ENCODE data around the gene SEZ6L.

SEZ6L gene

DNA sequence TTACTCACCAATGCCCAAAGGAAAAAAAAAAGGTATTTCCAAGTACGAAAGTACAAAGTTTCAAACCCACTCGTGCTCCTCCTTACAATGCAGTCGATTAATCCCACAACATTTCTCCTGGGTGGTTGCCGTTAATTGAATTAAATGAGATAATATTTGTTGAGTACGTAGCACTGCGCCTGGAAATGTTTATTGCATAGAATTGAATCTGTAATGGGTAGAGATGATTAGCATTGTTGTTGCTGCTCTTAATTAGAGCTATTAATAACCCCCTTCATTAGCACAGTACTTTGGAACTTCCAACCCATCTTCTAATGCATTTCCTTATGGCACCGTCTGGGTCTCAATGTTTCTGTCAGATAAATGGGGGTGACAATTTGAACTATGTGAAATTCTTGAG, 77.3 kb downstream of the SEZ6L start:
- no peak for FAIRE-seq

GRCh38 chr22:26251869-26252268, 82.6 kb downstream of the SEZ6L start:
- FAIRE-seq: no peak

- FAIRE-seq: no peak
Observed at GRCh38 chr22:26259510-26259909, 90.2 kb downstream of the SEZ6L start.

- no peak for FAIRE-seq
Observed at GRCh38 chr22:26264162-26264561, 94.9 kb downstream of the SEZ6L start.

DNA sequence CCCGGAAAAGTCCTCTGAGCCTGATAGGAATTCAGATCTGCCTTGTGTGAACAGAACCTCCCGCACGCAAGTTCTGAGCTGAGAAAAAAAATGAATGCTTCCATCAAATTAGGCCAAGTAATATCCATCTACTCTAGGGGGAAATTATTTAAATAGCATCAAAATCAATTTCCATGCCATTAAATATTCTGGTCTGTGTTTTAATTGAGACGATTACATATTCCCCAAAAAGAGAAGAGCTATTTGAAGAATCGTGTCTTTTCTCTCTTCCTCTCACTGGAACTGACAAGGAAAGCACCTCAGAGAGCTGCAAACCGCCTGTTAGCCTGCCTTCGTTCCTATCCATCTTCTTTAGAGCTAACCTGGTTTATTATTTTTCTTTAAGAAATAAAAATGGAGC, 96.0 kb downstream of the SEZ6L start:
- FAIRE-seq: no peak

DNA sequence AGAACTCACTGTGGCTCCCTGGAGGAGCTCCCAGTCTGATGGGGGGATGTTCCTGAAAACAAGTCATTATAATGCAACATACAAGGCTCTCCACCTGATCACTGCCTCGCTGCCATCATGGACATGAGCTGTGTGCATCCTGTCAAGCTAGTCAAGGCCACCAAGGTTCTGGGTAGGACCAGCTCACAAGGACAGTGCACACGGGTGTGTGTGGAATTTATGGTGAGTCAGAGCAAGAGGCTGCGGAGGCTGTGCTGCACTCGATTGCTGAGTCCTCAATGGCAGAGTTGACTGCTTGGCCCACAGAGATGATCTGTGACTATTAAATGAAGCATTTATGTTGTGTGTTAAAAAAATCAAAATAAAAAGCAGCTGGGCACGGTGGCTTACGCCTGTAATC, 96.6 kb downstream of the SEZ6L start:
- FAIRE-seq: no peak

DNA sequence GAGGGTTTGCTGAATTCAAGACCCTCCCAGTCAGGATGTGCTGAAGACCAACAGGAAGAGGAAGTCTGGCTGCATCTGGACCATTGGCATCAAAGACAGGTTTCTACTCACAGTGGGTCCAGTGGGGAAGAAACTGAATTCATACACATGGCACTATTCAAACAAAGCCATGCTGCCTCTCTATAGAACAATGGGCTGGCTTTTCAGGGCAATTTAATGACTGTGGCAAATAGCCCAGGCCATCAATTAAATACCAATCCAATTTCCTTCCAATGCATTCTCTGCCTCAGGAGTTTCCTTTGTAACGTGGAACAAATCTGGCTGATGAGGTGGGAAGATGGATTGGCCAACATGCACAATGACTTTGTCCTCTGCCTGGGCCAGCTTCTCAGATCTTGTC, 98.6 kb downstream of the SEZ6L start:
- FAIRE-seq: no peak

DNA sequence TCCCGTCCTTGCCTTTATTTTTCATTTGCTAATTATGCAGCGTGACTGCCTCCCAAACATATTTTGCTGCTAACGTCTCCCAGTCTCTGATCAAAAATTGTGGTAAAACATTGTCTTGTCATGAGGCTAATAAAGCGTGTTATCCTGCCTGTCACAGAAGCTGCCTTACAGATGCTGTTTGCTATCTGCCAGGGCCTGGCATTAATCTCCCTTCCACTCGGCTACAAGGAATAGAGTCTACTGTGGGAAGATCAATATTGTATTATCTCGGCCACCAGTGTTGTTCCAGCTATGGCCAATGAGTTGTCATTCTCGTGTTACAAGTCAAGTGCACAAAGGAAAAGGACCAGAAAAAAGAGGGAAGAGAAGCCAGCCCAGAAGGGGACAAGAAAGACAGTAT, 100.3 kb downstream of the SEZ6L start:
- no peak for FAIRE-seq

- FAIRE-seq: no peak
Observed at GRCh38 chr22:26271427-26271826, 102.2 kb downstream of the SEZ6L start.

GRCh38 chr22:26273011-26273675, 103.9 kb downstream of the SEZ6L start:
- no peak for FAIRE-seq

DNA sequence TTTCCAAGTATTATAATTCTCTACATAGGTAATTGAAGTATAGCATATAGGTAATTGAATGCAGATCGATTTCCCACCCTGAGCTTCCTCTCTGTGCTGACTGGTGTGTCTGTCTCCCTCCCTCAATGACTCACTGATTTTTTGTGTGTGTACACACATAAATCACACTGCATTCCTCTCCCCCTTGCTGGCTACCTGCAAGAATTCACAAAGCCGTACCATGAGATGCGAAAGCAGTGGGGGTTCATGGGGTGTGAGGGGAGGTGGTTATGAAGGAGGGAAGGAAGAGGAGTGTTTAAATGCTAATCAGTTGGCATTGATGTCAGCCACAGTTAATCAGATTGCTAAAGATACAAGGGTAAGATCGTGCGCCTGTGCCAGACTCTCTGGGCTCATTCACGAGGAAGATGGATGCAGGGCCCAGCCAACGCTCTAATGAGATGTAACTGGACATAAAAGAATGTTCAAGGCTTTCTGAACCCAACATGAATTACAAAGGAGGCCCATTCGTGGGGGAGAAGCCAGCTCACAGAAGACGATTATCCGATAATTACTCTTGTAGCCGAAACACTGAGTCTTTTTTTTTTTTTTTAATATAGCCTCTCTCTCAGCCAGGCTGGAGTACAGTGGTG, 107.4 kb downstream of the SEZ6L start:
- no peak for FAIRE-seq

GRCh38 chr22:26281941-26282340, 112.7 kb downstream of the SEZ6L start:
- no peak for FAIRE-seq

DNA sequence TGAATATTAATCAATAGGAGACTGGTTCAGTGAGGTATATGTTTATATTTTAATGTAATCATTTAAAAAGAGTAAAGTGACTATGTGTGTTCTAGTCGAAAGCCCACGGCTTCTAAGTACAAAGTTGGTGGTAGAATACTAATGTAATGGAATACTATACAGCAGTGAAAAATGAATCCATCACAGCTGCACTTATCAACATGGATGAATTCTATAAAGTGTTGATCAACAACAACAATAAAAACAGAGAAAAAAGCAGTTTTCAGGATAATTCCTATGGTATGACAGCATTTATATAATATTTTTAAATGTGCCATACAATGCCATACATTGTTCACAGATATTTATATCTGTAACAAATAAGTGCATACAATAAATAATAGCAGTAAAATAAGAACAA, 114.1 kb downstream of the SEZ6L start:
- FAIRE-seq: no peak

DNA sequence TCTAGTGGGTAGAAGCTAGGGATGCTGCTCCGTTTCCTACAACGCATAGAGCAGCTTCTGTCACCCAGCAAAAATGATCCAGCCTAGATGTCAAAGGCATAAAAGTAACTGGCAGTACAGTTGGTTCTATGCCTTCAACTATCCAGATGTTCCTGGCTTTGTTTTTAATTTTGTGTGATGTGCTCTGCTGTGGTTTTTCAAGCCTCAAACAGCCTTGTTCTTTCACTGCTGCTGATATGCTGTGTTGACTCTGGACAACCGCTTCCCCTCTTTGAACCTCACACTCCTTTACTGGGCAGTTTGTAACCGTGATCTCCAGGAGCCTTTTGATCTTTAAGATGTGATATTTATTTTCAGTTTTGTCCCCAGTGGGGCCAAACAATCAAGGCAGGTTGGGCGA, 116.4 kb downstream of the SEZ6L start:
- FAIRE-seq: no peak

DNA sequence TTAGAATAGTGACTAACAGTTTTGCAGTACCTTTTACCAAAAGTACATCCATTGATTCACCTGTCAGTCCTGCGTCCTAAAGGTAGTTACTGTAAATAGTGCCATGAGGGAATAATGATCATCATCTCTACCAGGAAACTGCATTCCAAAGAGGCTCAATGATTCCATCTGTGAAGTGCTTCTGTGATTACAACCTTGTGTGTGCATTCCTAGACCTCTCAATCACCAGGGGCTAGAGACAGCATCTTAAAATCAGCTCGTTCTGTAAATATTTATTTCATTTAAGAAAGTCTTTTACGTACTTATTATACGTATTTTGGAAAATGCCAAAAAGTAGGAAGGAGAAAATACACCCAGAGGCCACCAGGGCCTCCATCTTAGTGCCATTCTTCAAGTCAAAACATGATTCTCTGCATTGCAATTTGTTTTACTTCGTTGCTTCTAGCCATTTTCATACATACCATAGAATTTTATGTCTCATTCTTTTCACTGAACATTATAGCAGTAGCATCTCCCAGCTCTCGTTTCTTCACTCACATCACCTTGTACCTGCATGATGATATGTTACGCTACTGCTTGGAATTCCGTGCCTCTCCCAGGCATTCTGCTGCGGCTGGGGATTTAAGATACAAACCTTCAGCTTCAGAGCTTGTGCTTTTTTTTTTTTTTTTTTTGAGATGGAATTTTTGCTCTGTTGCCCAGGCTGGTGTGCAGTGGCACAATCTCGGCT, 117.0 kb downstream of the SEZ6L start:
- FAIRE-seq: no peak

DNA sequence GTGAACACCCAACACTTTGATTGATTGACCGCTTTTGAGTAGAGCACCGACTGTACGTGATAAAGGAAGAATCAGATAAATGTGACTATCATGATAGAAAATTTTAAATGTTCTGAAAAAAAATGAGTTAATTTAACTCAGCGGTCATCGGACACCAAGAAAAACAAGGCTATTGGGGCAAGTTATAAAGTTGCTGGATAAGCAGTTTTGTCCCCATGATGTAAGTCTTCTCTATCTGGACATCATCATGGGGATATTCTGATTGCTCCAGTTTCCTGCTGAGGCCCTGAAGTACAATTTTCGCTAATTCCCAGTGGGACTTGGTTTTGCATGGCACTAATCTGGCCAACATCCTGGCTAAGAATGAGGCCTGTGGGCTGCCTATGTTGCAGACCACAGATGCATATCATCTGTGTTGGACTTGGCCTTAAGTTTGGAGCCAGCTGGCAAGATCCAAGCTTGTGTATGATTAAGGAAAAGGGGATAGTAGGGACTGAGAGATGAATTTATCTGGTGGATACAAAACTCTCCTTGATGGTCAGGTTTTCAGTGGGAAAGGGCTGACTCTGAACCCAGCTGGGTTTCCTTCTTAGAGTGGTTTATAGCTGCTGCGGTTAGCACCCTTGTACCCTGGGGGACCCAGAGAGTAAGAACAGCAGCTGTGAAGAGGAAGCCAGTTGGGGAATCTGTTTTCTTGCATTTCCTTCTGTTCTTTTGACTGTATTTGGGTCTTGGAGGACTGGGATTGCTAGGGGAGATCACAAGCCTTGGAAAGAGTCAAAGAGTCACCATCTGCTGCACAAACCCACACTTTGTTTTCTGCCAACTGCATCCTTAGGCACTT, 118.3 kb downstream of the SEZ6L start:
- FAIRE-seq: no peak

DNA sequence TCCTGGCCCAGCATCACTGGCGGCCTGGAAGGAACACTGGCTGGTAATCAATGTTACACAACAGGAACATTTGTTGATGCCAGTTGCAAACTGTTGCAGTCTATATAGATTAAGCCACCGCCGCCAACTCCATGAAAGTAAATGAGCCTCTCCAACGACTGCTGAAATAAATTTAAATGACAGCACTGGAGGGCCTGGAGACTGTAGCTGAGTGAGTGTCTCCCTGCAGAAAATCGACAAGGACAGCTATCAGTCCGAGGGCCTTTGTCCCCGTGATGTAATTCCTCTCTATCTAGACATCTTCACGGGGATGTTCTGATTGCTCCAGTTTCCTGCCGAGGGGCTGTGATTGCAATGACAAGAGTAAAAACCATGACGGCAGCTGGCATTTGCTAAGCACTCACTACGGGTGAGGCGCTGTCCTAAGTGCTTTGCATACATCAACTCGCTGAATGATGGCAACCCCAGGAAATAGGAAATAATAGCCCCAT, 120.4 kb downstream of the SEZ6L start:
- FAIRE-seq: no peak

GRCh38 chr22:26291940-26292666, 122.8 kb downstream of the SEZ6L start:
- no peak for FAIRE-seq

- no peak for FAIRE-seq
Observed at GRCh38 chr22:26292667-26292995, 123.4 kb downstream of the SEZ6L start.

- FAIRE-seq: no peak
Observed at GRCh38 chr22:26295563-26296126, 126.4 kb downstream of the SEZ6L start.

DNA sequence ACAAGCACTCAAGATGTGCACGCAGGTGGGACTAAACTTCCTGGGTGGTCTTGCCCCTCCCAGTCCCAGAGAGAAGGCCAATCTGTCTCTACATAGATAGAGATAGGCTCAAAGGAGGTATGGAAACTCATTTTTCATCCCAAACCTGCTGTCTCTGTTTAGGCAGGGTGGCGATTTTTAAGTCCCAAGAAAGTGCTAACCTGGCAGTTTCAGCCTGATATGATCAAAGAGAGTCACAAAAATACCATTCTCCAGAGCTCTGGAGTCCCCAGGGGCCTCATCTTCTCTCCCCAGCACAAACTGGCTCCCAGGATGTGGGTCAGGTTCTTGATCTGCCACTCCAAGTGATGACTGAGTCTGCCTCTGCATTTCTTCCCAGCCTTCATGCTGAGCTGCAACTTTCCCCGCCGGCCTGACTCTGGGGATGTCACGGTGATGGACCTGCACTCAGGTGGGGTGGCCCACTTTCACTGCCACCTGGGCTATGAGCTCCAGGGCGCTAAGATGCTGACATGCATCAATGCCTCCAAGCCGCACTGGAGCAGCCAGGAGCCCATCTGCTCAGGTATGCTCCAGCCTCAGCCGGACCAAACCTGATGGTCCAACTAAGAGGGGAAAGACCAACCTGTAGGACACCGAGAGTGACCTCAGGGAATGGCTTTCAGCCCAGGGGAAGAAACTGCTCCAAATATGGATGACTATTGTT, 129.5 kb downstream of the SEZ6L start:
- no peak for FAIRE-seq

- no peak for FAIRE-seq
Observed at GRCh38 chr22:26302726-26303125, 133.5 kb downstream of the SEZ6L start.

All from colon (tissue), 2 donors.